ENCODE data around the gene ZNF140.

DNA sequence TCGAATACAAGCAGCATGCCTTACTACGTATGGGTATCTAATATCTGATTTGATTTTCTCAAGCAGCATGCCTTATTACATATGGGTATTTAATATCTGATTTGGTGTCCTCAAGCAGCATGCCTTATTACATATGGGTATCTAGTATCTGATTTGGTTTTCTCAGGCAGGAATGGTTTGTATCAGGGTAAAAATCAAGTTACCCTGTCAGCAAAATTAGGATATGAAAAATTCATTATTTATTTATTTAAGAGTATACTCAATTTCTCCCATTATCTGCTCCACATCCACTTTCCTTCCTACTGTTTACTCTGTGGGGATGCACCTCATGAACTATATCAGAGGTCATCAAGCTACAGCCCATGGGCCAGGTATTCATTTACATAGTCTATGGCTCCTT lies 27.4 kb downstream of the ZNF140 start:
- TF ChIP-seq, protein P1, sequence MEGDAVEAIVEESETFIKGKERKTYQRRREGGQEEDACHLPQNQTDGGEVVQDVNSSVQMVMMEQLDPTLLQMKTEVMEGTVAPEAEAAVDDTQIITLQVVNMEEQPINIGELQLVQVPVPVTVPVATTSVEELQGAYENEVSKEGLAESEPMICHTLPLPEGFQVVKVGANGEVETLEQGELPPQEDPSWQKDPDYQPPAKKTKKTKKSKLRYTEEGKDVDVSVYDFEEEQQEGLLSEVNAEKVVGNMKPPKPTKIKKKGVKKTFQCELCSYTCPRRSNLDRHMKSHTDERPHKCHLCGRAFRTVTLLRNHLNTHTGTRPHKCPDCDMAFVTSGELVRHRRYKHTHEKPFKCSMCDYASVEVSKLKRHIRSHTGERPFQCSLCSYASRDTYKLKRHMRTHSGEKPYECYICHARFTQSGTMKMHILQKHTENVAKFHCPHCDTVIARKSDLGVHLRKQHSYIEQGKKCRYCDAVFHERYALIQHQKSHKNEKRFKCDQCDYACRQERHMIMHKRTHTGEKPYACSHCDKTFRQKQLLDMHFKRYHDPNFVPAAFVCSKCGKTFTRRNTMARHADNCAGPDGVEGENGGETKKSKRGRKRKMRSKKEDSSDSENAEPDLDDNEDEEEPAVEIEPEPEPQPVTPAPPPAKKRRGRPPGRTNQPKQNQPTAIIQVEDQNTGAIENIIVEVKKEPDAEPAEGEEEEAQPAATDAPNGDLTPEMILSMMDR (IDR thresholded peaks at IDR 0.05; ENCODE audit: poor library complexity) = no peak
- no peak for TF ChIP-seq EZH2 (IDR thresholded peaks at IDR 0.05; ENCODE audit: borderline replicate concordance)
